GM19023 (cell line): Measurements from ENCODE around the gene RAD52.

Source experiments
- ATAC-seq: cut with Tn5 transposase; IDR thresholded peaks from one replicate; pipeline ENCODE4 v1.9.1; 2021; ENCODE audit warnings: mild to moderate bottlenecking, moderate library complexity; ENCODE audit not compliant: unreplicated experiment

The RAD52 gene

DNA sequence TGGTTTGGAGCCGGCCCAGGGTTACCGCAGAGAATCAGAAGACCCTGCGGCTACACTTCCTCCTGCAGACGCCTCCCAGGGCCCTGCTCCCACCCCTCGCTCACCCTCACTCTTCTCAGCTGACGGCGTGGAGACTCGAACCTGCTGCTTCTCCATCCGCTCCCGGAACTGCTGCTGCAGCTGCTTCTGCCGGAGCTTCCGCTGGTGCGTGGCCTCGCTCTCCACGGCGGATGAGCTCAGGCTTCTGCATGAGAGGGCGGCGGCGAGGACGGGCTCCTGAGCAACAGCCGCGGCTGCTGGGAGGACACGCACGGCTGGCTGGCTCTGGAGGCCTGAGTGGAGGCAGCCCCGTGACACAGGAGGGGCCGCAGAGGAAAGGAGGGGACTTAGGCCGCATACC lies 33.3 kb downstream of the RAD52 start:
- no peak for ATAC-seq

DNA sequence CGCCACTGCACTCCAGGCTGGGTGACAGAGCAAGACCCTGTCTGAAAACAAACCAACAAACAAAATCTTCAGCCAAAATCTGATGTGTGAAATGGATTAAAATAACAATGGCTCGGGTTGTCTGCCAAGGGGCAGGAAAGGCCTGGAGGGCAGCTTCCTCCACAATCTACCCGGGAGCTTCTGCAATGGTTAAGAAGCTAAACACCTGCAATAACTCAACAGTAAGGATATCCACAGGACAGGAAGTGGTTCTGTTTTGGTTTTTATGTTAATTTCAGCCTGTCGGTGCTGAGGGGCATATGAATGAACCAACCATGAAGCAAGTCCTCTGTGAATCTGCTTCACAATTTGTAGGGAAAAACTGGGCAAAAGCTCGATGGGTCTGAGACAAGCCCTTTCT lies 34.4 kb downstream of the RAD52 start:
- ATAC-seq, result no peak

GRCh38 chr12:913919-914698 lies 35.4 kb downstream of the RAD52 start:
- ATAC-seq, result no peak

- no peak for ATAC-seq
These were observed 36.8 kb downstream of the RAD52 start for GRCh38 chr12:912466-913235.

- ATAC-seq, result no peak
These were observed 38.2 kb downstream of the RAD52 start for GRCh38 chr12:911191-911826.

- no peak for ATAC-seq
These were observed 39.1 kb downstream of the RAD52 start for GRCh38 chr12:910416-910815.

GRCh38 chr12:909861-910260 lies 39.6 kb downstream of the RAD52 start:
- ATAC-seq, result no peak

GRCh38 chr12:907413-908185 lies 41.9 kb downstream of the RAD52 start:
- ATAC-seq, result no peak

DNA sequence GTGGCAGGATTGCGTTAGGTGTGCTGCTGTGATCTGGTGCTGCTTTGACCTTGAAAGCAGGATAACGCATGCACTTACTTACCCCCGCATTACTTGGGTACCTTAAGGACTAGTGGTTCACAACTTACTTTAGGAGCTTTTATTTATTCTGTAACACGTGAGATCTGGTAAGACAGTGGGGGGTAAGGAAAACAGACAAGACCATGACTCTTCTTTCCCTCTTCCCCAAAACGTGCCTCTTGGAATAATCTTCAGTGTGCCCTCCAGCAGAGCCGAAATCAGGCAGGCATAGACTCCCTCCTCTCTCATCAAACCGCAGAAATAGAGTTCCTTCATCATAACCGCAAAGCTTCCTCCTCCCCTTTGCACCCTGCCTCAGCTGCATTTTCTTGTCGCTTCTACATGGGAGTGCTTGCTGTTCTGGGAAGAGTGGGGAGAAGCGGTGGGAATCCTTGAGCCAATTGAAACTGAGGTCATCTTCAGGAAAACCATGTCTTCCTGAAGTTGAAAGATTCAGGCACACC lies 43.4 kb downstream of the RAD52 start:
- ATAC-seq, result no peak

DNA sequence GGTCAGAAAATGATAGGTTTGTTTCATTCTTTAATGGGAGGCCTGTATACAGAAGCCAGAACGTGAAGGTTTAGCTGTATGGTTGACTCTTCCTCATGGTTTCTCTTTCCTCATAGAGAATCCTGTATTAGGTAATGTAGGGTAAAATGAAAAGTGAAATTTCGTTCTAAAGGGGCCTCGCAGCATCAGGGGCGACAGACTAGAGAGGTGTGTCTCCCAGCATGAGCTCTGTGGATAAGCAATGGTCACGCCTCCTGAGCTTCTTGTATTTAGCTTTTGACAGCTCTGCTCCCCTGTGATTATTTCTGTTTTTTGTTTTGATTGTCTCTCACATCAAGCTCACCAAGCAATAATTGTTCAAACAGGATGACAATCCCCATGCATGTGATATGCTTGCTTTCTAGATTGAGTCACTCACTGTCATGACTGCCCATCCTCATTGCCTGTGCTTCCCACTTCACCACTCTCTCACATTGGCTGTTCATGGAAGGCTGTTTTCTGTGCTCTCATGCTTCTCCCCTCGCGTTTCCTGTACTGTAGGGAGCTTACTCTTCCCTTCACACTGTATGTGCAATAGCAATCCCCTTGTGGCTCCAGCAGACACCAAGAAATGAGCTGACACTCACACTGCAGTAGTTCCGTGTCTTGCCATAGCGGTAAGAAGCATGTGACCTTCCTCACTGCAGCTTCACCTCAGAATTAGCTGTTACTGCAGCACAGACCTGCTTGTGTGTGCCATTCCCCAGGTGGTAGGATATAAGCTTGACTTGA lies 44.0 kb downstream of the RAD52 start:
- ATAC-seq, result no peak

- ATAC-seq, result no peak
These were observed 45.5 kb downstream of the RAD52 start for GRCh38 chr12:904010-904414.

- no peak for ATAC-seq
These were observed 46.4 kb downstream of the RAD52 start for GRCh38 chr12:903055-903454.

GRCh38 chr12:902581-902980 lies 46.9 kb downstream of the RAD52 start:
- no peak for ATAC-seq

DNA sequence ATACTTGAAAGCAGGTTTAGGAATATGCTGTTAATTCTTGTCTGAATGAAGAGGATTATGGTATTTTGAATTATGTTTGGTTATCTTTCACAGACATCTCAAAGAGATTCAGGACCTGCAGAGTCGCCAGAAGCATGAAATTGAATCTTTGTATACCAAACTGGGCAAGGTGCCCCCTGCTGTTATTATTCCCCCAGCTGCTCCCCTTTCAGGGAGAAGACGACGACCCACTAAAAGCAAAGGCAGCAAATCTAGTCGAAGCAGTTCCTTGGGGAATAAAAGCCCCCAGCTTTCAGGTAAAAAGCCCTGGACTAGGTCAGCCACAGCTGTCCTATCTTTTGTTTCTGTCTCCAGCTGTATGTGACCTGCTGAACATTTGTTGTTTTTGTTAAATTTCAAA lies 52.1 kb downstream of the RAD52 start:
- no peak for ATAC-seq

GRCh38 chr12:896031-896430 lies 53.5 kb downstream of the RAD52 start:
- ATAC-seq, result no peak

- no peak for ATAC-seq
These were observed 55.3 kb downstream of the RAD52 start for GRCh38 chr12:894226-894625.

DNA sequence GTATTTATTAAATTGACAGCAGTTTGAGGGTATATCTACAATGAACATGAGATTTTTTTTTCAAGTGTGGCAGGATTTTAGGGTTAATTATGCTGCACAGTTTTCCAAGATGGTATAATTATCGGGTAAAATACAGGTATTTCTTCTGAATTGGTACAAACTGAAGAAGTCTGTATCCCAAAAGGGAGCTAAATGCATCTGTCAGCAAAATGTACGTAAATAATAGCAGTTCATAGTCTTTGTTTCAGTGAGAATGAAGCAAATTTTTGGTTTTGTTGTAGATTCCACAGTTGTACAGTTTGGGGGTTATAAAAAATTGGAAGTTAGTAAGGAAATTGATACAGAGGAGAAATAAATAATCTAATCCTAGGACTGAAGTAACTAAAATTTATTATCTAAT lies 63.3 kb downstream of the RAD52 start:
- no peak for ATAC-seq

- no peak for ATAC-seq
These were observed 63.8 kb downstream of the RAD52 start for GRCh38 chr12:885701-886100.

DNA sequence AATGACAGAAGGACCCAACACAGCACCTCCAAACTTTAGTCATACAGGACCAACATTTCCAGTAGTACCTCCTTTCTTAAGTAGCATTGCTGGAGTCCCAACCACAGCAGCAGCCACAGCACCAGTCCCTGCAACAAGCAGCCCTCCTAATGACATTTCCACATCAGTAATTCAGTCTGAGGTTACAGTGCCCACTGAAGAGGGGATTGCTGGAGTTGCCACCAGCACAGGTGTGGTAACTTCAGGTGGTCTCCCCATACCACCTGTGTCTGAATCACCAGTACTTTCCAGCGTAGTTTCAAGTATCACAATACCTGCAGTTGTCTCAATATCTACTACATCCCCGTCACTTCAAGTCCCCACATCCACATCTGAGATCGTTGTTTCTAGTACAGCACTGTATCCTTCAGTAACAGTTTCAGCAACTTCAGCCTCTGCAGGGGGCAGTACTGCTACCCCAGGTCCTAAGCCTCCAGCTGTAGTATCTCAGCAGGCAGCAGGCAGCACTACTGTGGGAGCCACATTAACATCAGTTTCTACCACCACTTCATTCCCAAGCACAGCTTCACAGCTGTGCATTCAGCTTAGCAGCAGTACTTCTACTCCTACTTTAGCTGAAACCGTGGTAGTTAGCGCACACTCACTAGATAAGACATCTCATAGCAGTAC lies 64.6 kb downstream of the RAD52 start:
- no peak for ATAC-seq

GRCh38 chr12:880656-881055 lies 68.8 kb downstream of the RAD52 start:
- ATAC-seq, result no peak
